ENCODE results near the gene FGD3.

DNA sequence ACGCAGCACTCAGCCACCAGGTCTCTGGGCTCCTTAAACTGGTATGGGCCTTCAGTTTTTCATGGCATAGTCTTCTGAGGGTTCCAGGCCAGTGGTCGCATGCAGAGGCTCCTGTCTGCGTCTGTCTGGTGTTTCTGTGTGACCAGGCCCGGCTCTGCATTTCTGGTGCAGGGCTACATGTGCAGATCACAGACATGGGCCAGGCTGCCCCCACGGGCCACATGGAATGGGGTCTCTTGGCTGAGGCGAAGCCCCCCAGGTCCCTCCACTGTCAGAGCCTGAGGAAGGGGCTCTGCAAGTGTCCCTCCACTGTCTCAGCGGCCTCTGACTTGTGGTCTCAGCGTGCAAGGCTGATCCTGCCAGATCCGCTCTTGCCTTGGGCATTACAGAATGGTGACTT, 133.1 kb downstream of the FGD3 start:
- TF ChIP-seq POLR2AphosphoS5 (IDR thresholded peaks at IDR 0.05), result no peak
- TF ChIP-seq, protein P1, sequence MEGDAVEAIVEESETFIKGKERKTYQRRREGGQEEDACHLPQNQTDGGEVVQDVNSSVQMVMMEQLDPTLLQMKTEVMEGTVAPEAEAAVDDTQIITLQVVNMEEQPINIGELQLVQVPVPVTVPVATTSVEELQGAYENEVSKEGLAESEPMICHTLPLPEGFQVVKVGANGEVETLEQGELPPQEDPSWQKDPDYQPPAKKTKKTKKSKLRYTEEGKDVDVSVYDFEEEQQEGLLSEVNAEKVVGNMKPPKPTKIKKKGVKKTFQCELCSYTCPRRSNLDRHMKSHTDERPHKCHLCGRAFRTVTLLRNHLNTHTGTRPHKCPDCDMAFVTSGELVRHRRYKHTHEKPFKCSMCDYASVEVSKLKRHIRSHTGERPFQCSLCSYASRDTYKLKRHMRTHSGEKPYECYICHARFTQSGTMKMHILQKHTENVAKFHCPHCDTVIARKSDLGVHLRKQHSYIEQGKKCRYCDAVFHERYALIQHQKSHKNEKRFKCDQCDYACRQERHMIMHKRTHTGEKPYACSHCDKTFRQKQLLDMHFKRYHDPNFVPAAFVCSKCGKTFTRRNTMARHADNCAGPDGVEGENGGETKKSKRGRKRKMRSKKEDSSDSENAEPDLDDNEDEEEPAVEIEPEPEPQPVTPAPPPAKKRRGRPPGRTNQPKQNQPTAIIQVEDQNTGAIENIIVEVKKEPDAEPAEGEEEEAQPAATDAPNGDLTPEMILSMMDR (IDR thresholded peaks at IDR 0.05), result no peak

All from esophagus muscularis mucosa (tissue), 3 donors.